Testis (tissue), 2 donors: Measurements from ENCODE around the gene FAM3C.

Experiments
- POLR2A ChIP-seq: fragments of 450-650 bp; IDR thresholded peaks from one replicate; pipeline ENCODE4 v1.6.1; 2017; ENCODE audit warnings: antibody characterized with exemption, mild to moderate bottlenecking, moderate library complexity
- TF ChIP-seq, protein P1 (sequence below), 3 experiments: fragments of 450-650 bp in 2 of 3; fragments of 200-600 bp in 1 of 3; sonication (generic) in 1 of 3; IDR thresholded peaks; one replicate each; pipeline ENCODE4 v1.5.1; 2016 to 2019; ENCODE audit warnings: antibody characterized with exemption in 3 of 3, mild to moderate bottlenecking in 2 of 3, moderate library complexity in 1 of 3

DNA sequence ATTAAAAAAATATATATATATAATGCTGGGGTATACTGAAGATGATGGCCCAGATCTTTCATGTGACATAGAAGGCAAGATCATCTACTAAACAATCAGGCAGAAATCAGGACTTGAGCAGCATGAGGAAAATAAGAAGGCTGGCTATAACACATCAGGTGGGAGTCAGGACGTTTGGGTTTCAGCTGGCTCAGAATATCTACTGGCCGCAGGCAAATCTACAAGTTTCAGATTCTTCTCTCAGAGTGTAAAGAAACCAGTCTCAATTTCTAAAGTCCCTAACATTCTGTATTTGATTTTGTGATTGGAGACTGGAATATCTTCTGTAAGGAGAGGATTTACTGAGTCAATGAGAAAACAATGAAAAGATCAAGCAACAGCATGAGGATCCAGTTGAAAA, 37.7 kb upstream of the FAM3C start:
- TF ChIP-seq, protein P1, sequence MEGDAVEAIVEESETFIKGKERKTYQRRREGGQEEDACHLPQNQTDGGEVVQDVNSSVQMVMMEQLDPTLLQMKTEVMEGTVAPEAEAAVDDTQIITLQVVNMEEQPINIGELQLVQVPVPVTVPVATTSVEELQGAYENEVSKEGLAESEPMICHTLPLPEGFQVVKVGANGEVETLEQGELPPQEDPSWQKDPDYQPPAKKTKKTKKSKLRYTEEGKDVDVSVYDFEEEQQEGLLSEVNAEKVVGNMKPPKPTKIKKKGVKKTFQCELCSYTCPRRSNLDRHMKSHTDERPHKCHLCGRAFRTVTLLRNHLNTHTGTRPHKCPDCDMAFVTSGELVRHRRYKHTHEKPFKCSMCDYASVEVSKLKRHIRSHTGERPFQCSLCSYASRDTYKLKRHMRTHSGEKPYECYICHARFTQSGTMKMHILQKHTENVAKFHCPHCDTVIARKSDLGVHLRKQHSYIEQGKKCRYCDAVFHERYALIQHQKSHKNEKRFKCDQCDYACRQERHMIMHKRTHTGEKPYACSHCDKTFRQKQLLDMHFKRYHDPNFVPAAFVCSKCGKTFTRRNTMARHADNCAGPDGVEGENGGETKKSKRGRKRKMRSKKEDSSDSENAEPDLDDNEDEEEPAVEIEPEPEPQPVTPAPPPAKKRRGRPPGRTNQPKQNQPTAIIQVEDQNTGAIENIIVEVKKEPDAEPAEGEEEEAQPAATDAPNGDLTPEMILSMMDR (IDR thresholded peaks at IDR 0.05): no peak
- no peak for TF ChIP-seq POLR2A
